K562 (cell line): Measurements from ENCODE around the gene PNMA3. TPM values are rescaled to one million over a fixed set of nuclear protein-coding genes. Genes with fewer than 3 reads are reported as not detected.

ENCODE experiments used
- ATAC-seq: fragments of 200-7000 bp; cut with Tn5 transposase; 3 replicates; pipeline ENCODE4 v1.9.1; 2020; ENCODE audit warnings: moderate library complexity
- BruUV-seq: library from RNA; stranded (reverse); fragments of 400-500 nt; replicated peaks from 2 replicates; lab custom pipeline; 2021; lab: Mats Ljungman, UMichigan
- CTCF ChIA-PET: fragments of 300-600 bp; formaldehyde crosslinking; extraction: SDS; loops from one replicate; lab custom pipeline; 2021; ENCODE audit warnings: low intra/inter-chr PET ratio; lab: Yijun Ruan, JAX
- POLR2A ChIA-PET: fragments of 300-600, 350-650 bp; sonication (Branson Sonifier 250); formaldehyde crosslinking; extraction: SDS; loops from one replicate; lab custom pipeline; 2021; ENCODE audit warnings: antibody characterized with exemption, inconsistent platforms; lab: Yijun Ruan, JAX
- DNase-seq, 4 experiments: peaks; one replicate each; pipeline versions ENCODE4 v3.0.0 to v3.0.0-alpha.2; 2011 to 2018; ENCODE audit warnings: low spot score in 3 of 4, mixed read lengths in 3 of 4; ENCODE audit errors: extremely low read depth in 1 of 4
- FAIRE-seq: peaks from 2 replicates; lab custom pipeline; 2011; peaks lifted over from hg19 to GRCh38; lab: Jason Lieb, UNC
- H2AFZ ChIP-seq: 2 replicates; pipeline ENCODE4 v1.6.0; 2011; ENCODE audit warnings: low read depth, low read length, control low read depth, inconsistent platforms
- H3K27ac ChIP-seq: fragments of 200-600 bp; 3 replicates; pipeline ENCODE4 v1.8.0; 2011; ENCODE audit warnings: low read depth, mild to moderate bottlenecking, control low read depth, inconsistent platforms, low read length, moderate library complexity, mixed read lengths; ENCODE audit errors: extremely low read depth
- H3K27me3 ChIP-seq, 2 experiments: fragments of 300-600 bp in 1 of 2; 2 replicates in 1 of 2; 3 replicates in 1 of 2; pipeline versions ENCODE4 v1.6.0 to v1.8.0; 2011; ENCODE audit warnings: inconsistent platforms in 2 of 2, low read length in 2 of 2, mild to moderate bottlenecking in 1 of 2, mixed read lengths in 1 of 2, moderate library complexity in 1 of 2; ENCODE audit not compliant: control insufficient read depth in 2 of 2, insufficient read depth in 2 of 2
- H3K36me3 ChIP-seq: fragments of 300-600 bp; 3 replicates; pipeline ENCODE4 v1.8.0; 2011; ENCODE audit warnings: mild to moderate bottlenecking, low read length, inconsistent platforms; ENCODE audit not compliant: control insufficient read depth, insufficient read depth
- H3K4me1 ChIP-seq, 2 experiments: fragments of 200-600 bp in 1 of 2; replicated peaks in 1 of 2; 2 replicates in 1 of 2; 3 replicates in 1 of 2; pipeline versions ENCODE4 v1.5.1 to v1.8.0; 2011; ENCODE audit warnings: inconsistent platforms in 2 of 2, low read length in 2 of 2, mild to moderate bottlenecking in 1 of 2, mixed read lengths in 1 of 2, moderate library complexity in 1 of 2; ENCODE audit not compliant: control insufficient read depth in 2 of 2, insufficient read depth in 2 of 2
- H3K4me2 ChIP-seq: 2 replicates; pipeline ENCODE4 v1.6.1; 2011; ENCODE audit warnings: low read length, control low read depth, inconsistent platforms, mixed read lengths; ENCODE audit not compliant: insufficient read depth
- H3K4me3 ChIP-seq: fragments of 200-600 bp; sonication (generic), shearing (Covaris generic); 2 replicates; pipeline ENCODE4 v1.5.1; 2016; ENCODE audit warnings: control low read depth, inconsistent platforms
- H3K79me2 ChIP-seq: fragments of 200-600 bp; 3 replicates; pipeline ENCODE4 v1.8.0; 2011; ENCODE audit warnings: low read length, inconsistent platforms; ENCODE audit not compliant: control insufficient read depth, insufficient read depth
- H3K9ac ChIP-seq, 2 experiments: 2 replicates each; pipeline versions ENCODE4 v1.6.0 to v1.6.1; 2011; ENCODE audit warnings: low read depth in 2 of 2, low read length in 2 of 2, control low read depth in 1 of 2, inconsistent platforms in 1 of 2, mild to moderate bottlenecking in 1 of 2, mixed read lengths in 1 of 2; ENCODE audit not compliant: insufficient read depth in 1 of 2
- H3K9me1 ChIP-seq: one replicate; pipeline ENCODE4 v1.6.0; 2011; ENCODE audit warnings: inconsistent platforms, mild to moderate bottlenecking, low read length, moderate library complexity; ENCODE audit not compliant: control insufficient read depth, insufficient read depth
- H3K9me3 ChIP-seq: replicated peaks from 2 replicates; pipeline ENCODE4 v1.5.1; 2011; ENCODE audit warnings: low read depth, low read length, inconsistent platforms; ENCODE audit not compliant: control insufficient read depth, insufficient read depth
- H4K20me1 ChIP-seq: replicated peaks from 2 replicates; pipeline ENCODE4 v1.6.1; 2011; ENCODE audit warnings: low read length, inconsistent platforms, mixed read lengths; ENCODE audit not compliant: control insufficient read depth, insufficient read depth
- C11orf30 ChIP-seq: fragments of 450-650 bp; IDR thresholded peaks from 2 replicates; pipeline ENCODE4 v1.6.1; 2016; ENCODE audit warnings: low read depth, mild to moderate bottlenecking
- CBX3 ChIP-seq, 2 experiments: IDR thresholded peaks; 1 replicate in 1 of 2; 2 replicates in 1 of 2; pipeline ENCODE4 v1.6.1; 2012; ENCODE audit warnings: inconsistent platforms in 2 of 2, low read length in 2 of 2, borderline replicate concordance in 1 of 2, control low read depth in 1 of 2
- CCNT2 ChIP-seq: IDR thresholded peaks from 2 replicates; pipeline ENCODE4 v1.6.1; 2011; ENCODE audit warnings: borderline replicate concordance, low read depth, mild to moderate bottlenecking, moderate library complexity, mixed read lengths, low read length; ENCODE audit not compliant: insufficient read length; ENCODE audit errors: extremely low read depth
- CHD1 ChIP-seq: fragments of 200-600 bp; sonication (generic); IDR thresholded peaks from one replicate; pipeline ENCODE4 v1.6.1; 2012; ENCODE audit warnings: mild to moderate bottlenecking, moderate library complexity, low read length, inconsistent platforms
- FOXP1 ChIP-seq: sonication (generic); formaldehyde crosslinking; IDR thresholded peaks from 2 replicates; pipeline ENCODE4 v1.8.0; 2022; ENCODE audit warnings: mild to moderate bottlenecking, missing genetic modification reagents
- HMG20A ChIP-seq: fragments of 450-650 bp; formaldehyde crosslinking; conservative IDR thresholded peaks from 2 replicates; pipeline ENCODE4 v1.4.0; 2020; ENCODE audit warnings: mild to moderate bottlenecking, mixed read lengths
- IFI16 ChIP-seq: fragments of 250-450 bp; sonication (Bioruptor Pico); IDR thresholded peaks from 2 replicates; pipeline ENCODE4 v2.1.2; 2022; ENCODE audit warnings: mild to moderate bottlenecking, inconsistent platforms
- KLF6 ChIP-seq: fragments of 250-450 bp; sonication (Bioruptor Pico); IDR thresholded peaks from 2 replicates; pipeline ENCODE4 v1.4.0; 2020; ENCODE audit warnings: mild to moderate bottlenecking, moderate library complexity, borderline replicate concordance
- PML ChIP-seq: IDR thresholded peaks from 2 replicates; pipeline ENCODE4 v1.6.1; 2012; ENCODE audit warnings: low read length, inconsistent platforms
- TCF7 ChIP-seq: sonication (generic); IDR thresholded peaks from 2 replicates; pipeline ENCODE4 v1.6.1; 2016; ENCODE audit warnings: antibody characterized with exemption, borderline replicate concordance
- THAP12 ChIP-seq: fragments of 250-450 bp; sonication (Bioruptor Pico); IDR thresholded peaks from 2 replicates; pipeline ENCODE4 v1.9.0; 2021; ENCODE audit warnings: mild to moderate bottlenecking, inconsistent platforms
- U2AF1 ChIP-seq: fragments of 200-400 bp; formaldehyde crosslinking; optimal IDR thresholded peaks from 2 replicates; pipeline ENCODE3; 2017; ENCODE audit warnings: mild to moderate bottlenecking, low read depth, low read length, moderate library complexity
- XRCC4 ChIP-seq: IDR thresholded peaks from one replicate; pipeline ENCODE4 v1.6.1; 2011; ENCODE audit not compliant: insufficient read depth, insufficient read length; ENCODE audit errors: extremely low read depth
- ZNF263 ChIP-seq: sonication (generic); formaldehyde crosslinking; IDR thresholded peaks from 2 replicates; pipeline ENCODE4 v1.8.0; 2022; ENCODE audit warnings: mild to moderate bottlenecking, missing genetic modification reagents, borderline replicate concordance
- ZNF696 ChIP-seq: fragments of 250-450 bp; sonication (Bioruptor Pico); conservative IDR thresholded peaks from 2 replicates; pipeline ENCODE4 v1.4.0; 2020; ENCODE audit warnings: mild to moderate bottlenecking, moderate library complexity
- WGBS: fragments of 100-300 bp; shearing (Covaris generic); methylation state at CpG from one replicate; pipeline ENCODE4 v1.1.6; 2016; ENCODE audit warnings: low coverage, mixed read lengths; ENCODE audit not compliant: insufficient coverage; ENCODE audit errors: missing lambda C conversion rate; 5-methylcytosine and 5-hydroxymethylcytosine counted together
- in situ Hi-C: fragments of 300-500 bp; cut with MboI; formaldehyde crosslinking; loops from 4 replicates; pipeline ENCODE4 v1.15.0; 2018; ENCODE audit warnings: inconsistent platforms, mixed read lengths
- intact Hi-C: fragments of 100-400 bp; cut with micrococcal nuclease; formaldehyde crosslinking; loops from 2 replicates; pipeline ENCODE4 v1.14.2; 2022
- polyA plus RNA-seq, 8 experiments: library from polyadenylated mRNA; depleted of rRNA in 4 of 8; stranded (reverse) in 5 of 8; unstranded in 3 of 8; fragments of >200 nt; fragmentation: Nextera tagmentation in 2 of 8; fragmentation: Illumina TruSeq in 1 of 8; extraction: Ambion mirVana in 2 of 8; extraction: Trizol in 1 of 8; gene quantifications; 2 replicates each; pipeline versions ENCODE4 v1.2.1 to v1.2.3, GENCODE V29; 2011 to 2014; ENCODE audit warnings: inconsistent platforms in 1 of 8, missing spikeins in 1 of 8
- total RNA-seq, 7 experiments: library from RNA; depleted of rRNA in 6 of 7; stranded (reverse); fragments of >200 nt in 6 of 7; fragmentation: Illumina TruSeq in 2 of 7; extraction: Trizol in 2 of 7; gene quantifications; 2 replicates each; pipeline versions ENCODE4 v1.2.1 to v1.2.3, GENCODE V29; 2011 to 2021; ENCODE audit warnings: low replicate concordance in 1 of 7
- TF ChIP-seq, protein P1 (sequence below): fragments of 250-450 bp; sonication (Bioruptor Pico); IDR thresholded peaks from 2 replicates; pipeline ENCODE4 v1.8.0; 2021; ENCODE audit warnings: moderate library complexity, mild to moderate bottlenecking, inconsistent platforms

Gene PNMA3
- total and polyA plus RNA-seq, 9 of the 15 experiments (the other 6 are each of a cell fraction or from before 2014, with no cell fraction given) = 0.01 to 1.5 (median 0.95) TPM; not detected in 1

DNA sequence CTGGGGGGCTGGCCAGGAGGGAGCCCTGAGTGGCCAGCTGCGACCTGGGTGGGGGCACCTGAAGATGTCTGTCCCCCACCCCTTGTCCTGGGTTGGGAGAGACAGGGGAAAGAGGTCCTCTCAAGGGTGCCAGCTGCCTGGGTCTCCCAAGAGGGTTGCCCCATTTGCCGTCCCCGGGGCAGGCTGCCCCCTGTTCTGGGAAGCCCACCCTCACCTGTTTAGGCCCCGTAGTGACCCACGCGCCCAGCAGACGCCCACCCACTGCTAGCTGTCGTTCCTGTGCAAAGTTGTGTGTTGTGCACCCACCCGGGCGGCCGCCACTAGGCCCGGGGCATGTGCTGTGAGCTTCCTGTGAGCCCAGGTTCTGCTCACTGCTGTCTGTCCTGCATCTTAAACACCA is 25.5 kb upstream of the PNMA3 start:
- POLR2A ChIA-PET = interaction anchor here (0.6 to 0.7 kb wide), 2 partner anchors 76 to 379 kb away, joined by 3 read pairs; no protein-coding TSS in a partner anchor
- intact Hi-C loops = loop anchor here (5.0 to 10.0 kb wide), 2 partner anchors 74 to 404 kb away; no protein-coding TSS in a partner anchor
- Histone ChIP-seq H3K27me3 (peaks cover 0 to 6% of the 10 kb centered on the region in 2 experiments; a peak in 2 of 5 replicates), H3K4me3 (no peak overlapping the region), H2AFZ (no peak overlapping the region), H3K27ac (no peak overlapping the region), H3K36me3 (no peaks in the 10 kb centered on the region), H4K20me1 (no peaks in the 10 kb centered on the region), H3K4me1 (peaks cover 0 to 10% of the 10 kb centered on the region in 2 experiments; a peak in 2 of 5 replicates), H3K9me3 (0 out of 2 replicates have a peak, but pooled peaks cover 2% of the 10 kb centered on the region), H3K9ac (no peak overlapping the region), H3K79me2 (no peaks in the 10 kb centered on the region), H3K4me2 (no peak overlapping the region), H3K9me1 (no peaks in the 10 kb centered on the region)
- FAIRE-seq (no peak), ATAC-seq (no peak), DNase-seq (no peak)
- CTCF ChIA-PET = interaction anchor here (0.6 kb wide), 1 partner anchor 369 kb away, joined by 3 read pairs; no protein-coding TSS in a partner anchor
- BruUV-seq = no TSS peak
- 11% methylated on average over 5 of the region's 12 CpGs for WGBS
- in situ Hi-C loops = no loop called here
- TF ChIP-seq THAP12 (no peak), CHD1 (no peak), FOXP1 (no peak), ZNF263 (CRISPR knock-in tag) (no peak), U2AF1 (no peak), HMG20A (CRISPR knock-in tag) (no peak), XRCC4 (no peak), KLF6 (CRISPR knock-in tag) (no peak), IFI16 (CRISPR knock-in tag) (no peak), CBX3 (IDR thresholded peaks at IDR 0.05; ENCODE audit: borderline replicate concordance in 1 of 2, low read length in 2 of 2) (no peak), PML (no peak), CCNT2 (no peak), C11orf30 (no peak), TCF7 (no peak), ZNF696 (CRISPR knock-in tag) (no peak)
- TF ChIP-seq, protein P1, sequence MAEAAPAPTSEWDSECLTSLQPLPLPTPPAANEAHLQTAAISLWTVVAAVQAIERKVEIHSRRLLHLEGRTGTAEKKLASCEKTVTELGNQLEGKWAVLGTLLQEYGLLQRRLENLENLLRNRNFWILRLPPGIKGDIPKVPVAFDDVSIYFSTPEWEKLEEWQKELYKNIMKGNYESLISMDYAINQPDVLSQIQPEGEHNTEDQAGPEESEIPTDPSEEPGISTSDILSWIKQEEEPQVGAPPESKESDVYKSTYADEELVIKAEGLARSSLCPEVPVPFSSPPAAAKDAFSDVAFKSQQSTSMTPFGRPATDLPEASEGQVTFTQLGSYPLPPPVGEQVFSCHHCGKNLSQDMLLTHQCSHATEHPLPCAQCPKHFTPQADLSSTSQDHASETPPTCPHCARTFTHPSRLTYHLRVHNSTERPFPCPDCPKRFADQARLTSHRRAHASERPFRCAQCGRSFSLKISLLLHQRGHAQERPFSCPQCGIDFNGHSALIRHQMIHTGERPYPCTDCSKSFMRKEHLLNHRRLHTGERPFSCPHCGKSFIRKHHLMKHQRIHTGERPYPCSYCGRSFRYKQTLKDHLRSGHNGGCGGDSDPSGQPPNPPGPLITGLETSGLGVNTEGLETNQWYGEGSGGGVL (CRISPR knock-in tag) = no peak
